ENCODE data around the gene TMEM229B. TPM values are rescaled to one million over a fixed set of nuclear protein-coding genes. Genes with fewer than 3 reads are reported as not detected.

TMEM229B gene
- total RNA-seq, 4 donors from 2014 or later = 1.5 to 3.3 (median 1.8) TPM

GRCh38 chr14:67423424-67423823 lies 65.1 kb downstream of the TMEM229B start:
- Histone ChIP-seq H3K27me3 (peaks cover 6% of the 10 kb centered on the region), H3K4me1 (peaks cover 20% of the 10 kb centered on the region), H3K9me3 (no peaks in the 10 kb centered on the region), H3K36me3 (no peaks in the 10 kb centered on the region), H3K27ac (no peak overlapping the region), H3K4me3 (no peak overlapping the region)
- TF ChIP-seq CTCF (IDR thresholded peaks at IDR 0.05) (no peak), EP300 (IDR thresholded peaks at IDR 0.05) (no peak), POLR2AphosphoS5 (IDR thresholded peaks at IDR 0.05) (no peak), POLR2A (IDR thresholded peaks at IDR 0.05) (no peak)
- WGBS = 55% methylated on average over 2 of the region's 2 CpGs
- no peak for DNase-seq (ENCODE audit: low spot score in 2 of 2)

DNA sequence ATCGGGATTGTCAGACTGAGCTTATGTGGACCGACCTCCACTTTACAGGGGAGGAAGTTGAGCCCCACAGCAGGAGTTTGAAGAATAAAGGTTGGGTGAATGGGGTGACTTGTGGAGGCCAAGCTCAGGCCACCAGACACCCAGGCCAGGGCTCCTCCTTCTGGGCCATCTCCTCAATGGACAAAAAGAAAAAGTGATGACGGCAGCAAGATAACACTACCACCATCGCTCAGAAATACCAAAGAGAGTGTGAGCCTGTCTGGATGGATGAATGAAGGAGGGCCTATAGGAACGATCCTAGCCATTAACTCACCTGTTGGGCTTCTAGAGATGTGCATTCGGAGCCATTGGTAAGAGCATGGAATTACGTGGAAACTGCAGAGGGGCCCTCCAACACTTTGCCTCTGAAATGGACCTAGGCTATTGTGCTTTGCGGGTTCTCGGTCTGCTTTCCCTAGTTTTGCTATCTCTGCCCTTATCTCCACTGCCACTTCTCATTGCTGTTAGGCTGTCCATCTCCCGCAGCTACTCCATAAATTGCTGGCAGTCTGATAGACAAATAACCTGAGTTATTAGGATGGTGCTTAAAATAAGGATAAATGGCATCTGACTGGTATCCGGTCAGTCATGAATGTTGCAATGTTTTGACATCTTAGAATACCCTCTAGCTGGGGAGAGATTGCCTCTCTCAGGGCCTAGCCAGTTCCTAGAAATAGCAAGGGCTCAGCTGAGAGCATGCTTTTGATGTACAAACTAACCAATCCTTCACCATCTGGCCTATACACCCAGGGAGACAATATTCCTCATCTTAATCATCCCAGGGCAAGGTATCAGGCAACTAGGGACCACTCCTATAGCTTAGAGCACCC lies 66.9 kb downstream of the TMEM229B start:
- Histone ChIP-seq H3K9me3 (no peaks in the 10 kb centered on the region), H3K27ac (no peak overlapping the region), H3K4me1 (peaks cover 12% of the 10 kb centered on the region), H3K27me3 (peaks cover 3% of the 10 kb centered on the region), H3K4me3 (no peak overlapping the region), H3K36me3 (no peaks in the 10 kb centered on the region)
- no peak for DNase-seq (ENCODE audit: low spot score in 2 of 2)
- TF ChIP-seq CTCF (IDR thresholded peaks at IDR 0.05) (no peak), POLR2A (IDR thresholded peaks at IDR 0.05) (no peak), EP300 (IDR thresholded peaks at IDR 0.05) (no peak)
- WGBS = 91% methylated on average over 11 of the region's 11 CpGs

Other genes starting within 250 kb of the TMEM229B start
- gene PALS1, start 247.3 kb downstream of the TMEM229B start, total RNA-seq = 10 to 100 TPM in 3 of 4 donors, 1 to 10 TPM in 1; 9.0 to 23.4 (median 16.6) TPM
- gene ATP6V1D, start 128.9 kb downstream of the TMEM229B start, total RNA-seq = 100 to 1,000 TPM in 1 of 4 donors, 10 to 100 TPM in 3; 61.0 to 100 (median 83.1) TPM
- gene EIF2S1, start 128.4 kb downstream of the TMEM229B start, total RNA-seq = 10 to 100 TPM; 54.1 to 89.9 (median 60.1) TPM
- 10 to 100 TPM; 18.1 to 39.7 (median 24.7) TPM for gene PLEK2, start 76.6 kb downstream of the TMEM229B start, total RNA-seq
- 10 to 100 TPM; 15.3 to 75.6 (median 23.7) TPM for gene PLEKHH1, start 44.6 kb upstream of the TMEM229B start, total RNA-seq
- 10 to 100 TPM; 29.6 to 50.5 (median 36.4) TPM for gene PIGH, start 111.5 kb upstream of the TMEM229B start, total RNA-seq
- 1 to 10 TPM; 3.5 to 9.6 (median 5.4) TPM for gene ARG2, start 131.2 kb upstream of the TMEM229B start, total RNA-seq
- 10 to 100 TPM; 48.4 to 61.1 (median 56.2) TPM for gene VTI1B, start 185.9 kb upstream of the TMEM229B start, total RNA-seq
- 10 to 100 TPM; 39.3 to 70.2 (median 58.8) TPM for gene RDH11, start 207.0 kb upstream of the TMEM229B start, total RNA-seq
- 10 to 100 TPM; 27.3 to 99.8 (median 81.8) TPM for gene RDH12, start 213.2 kb upstream of the TMEM229B start, total RNA-seq

Data from suprapubic skin (tissue), 4 donors.